WI38 (cell line): ENCODE data around the gene IL13.
"Not testable (repeated sequence)": the region's sequence is repeated elsewhere in the genome, so short reads cannot be mapped to it uniquely, and the experiment has no call there.

ENCODE experiments used
- H3K4me3 ChIP-seq: 2 replicates; pipeline ENCODE4 v1.5.1; 2011; ENCODE audit warnings: low read depth, mild to moderate bottlenecking, control low read depth, low read length
- TF ChIP-seq, protein P1 (sequence below): IDR thresholded peaks from 2 replicates; pipeline ENCODE4 v1.5.1; 2012; ENCODE audit warnings: low read depth, mild to moderate bottlenecking, control low read depth, low read length

IL13 gene

DNA sequence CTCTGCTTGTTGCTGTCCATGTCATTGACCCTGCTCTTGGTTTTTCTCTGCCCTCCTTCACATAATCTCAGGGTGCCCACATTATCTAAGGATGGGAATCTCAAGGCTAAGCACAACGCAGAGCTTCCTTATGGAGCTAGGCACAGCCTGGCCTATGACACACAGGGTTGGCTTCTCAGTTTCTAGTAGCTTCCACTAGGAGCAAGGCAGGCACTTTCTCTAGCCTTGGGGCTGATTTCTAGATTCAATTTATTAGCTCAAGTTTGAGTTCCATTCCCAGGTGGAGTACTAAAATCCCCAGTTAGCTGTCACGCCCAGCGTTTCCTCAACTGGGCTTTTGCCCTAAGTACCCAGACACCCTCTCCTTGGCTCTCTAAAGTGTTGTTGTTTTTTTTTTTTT lies 28.2 kb downstream of the IL13 start:
- TF ChIP-seq, protein P1, sequence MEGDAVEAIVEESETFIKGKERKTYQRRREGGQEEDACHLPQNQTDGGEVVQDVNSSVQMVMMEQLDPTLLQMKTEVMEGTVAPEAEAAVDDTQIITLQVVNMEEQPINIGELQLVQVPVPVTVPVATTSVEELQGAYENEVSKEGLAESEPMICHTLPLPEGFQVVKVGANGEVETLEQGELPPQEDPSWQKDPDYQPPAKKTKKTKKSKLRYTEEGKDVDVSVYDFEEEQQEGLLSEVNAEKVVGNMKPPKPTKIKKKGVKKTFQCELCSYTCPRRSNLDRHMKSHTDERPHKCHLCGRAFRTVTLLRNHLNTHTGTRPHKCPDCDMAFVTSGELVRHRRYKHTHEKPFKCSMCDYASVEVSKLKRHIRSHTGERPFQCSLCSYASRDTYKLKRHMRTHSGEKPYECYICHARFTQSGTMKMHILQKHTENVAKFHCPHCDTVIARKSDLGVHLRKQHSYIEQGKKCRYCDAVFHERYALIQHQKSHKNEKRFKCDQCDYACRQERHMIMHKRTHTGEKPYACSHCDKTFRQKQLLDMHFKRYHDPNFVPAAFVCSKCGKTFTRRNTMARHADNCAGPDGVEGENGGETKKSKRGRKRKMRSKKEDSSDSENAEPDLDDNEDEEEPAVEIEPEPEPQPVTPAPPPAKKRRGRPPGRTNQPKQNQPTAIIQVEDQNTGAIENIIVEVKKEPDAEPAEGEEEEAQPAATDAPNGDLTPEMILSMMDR, result no peak
- no peak overlapping the region for H3K4me3 ChIP-seq

DNA sequence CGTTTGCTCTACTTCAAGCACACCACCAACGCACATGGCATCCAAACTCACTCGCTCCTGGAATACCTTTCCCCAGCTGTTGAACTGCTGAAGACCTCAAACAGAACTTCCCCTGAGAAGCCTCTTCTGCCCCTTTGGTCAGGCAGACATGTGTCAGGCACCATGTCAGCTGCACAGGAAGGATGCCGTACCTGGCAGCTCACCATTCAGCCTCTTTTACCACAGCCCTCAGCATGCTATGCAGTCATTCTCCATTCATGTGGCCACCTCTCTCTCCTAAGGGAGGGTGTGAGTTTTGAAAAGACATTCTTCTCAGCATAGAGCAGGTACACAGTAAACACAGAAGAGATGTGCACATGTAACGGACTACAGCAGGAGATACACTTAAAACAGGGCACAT lies 30.0 kb downstream of the IL13 start:
- TF ChIP-seq, protein P1, result no peak
- no peak overlapping the region for H3K4me3 ChIP-seq

DNA sequence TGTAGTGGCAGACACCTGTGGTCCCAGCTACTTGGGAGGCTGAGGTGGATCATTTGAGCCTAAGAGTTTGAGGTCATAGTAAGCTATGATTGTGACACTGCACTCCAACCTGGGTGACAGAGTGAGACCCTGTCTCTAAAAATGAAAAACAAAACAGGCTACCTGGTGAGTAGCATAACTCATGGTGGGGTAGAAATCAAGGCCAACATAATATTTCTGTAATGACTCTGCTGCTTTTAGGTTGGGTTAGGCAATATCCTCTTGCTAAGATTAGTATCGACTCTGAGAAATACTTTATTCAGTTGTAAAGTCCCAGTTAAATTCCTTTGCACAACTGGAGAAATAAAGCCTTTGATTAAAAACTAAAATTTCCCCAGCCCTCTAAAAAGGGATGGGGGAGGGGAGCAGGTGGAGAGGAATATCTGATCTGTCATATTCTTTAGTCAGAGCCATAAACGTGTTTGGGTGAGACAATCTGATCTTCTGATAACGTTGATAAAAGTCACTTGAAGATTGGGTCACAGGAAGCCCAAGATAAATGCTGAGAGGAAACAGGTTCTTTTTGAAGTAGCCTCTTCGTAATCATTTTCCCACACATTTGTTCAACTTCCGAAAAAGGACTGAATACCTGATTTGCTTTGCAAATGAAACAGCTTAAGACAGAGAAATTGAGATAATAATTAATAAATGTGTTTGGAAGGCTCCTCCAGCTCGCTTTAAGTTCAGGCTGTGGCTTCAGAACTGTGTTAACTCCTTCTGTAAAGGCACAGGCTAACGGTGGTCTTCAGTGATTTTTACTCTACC lies 30.8 kb downstream of the IL13 start:
- TF ChIP-seq, protein P1, result no peak
- H3K4me3 ChIP-seq, result no peak overlapping the region

DNA sequence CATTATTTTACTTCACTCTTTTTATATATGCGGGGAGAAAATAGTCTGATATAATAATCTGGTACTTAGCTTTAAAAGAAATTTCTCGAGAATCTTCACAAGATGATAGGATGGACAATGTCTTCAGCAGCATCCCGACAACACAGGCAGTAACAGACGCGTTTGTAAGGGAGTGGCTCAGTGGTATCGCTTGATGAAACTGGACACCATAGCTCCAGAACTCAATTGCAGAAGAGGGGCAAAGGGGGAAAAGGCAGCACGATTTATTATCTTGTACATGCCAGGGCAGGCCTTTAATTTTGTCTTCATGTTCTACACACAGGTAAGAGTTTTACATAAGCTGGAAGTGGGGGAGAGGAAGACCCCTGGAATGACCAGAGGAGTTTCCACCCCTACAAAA lies 31.5 kb downstream of the IL13 start:
- TF ChIP-seq, protein P1, result no peak

DNA sequence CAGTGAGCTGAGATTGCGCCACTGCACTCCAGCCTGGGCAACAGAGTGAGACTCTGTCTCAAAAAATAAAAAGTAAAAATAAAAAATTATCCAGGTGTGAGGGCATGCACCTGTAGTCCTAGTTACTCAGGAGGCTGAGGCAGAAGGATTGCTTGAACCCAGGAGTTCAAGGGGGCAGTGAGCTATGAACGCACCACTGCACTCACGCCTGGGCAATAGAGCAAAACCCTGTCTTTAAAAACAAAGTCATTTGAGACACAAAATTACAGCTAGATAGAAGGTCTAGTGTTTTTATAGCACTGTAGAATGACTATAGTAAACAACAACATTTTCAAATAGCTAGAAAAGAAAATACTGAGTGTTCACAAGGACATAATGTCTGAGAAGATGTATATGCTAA lies 32.2 kb downstream of the IL13 start:
- no peak overlapping the region for H3K4me3 ChIP-seq
- TF ChIP-seq, protein P1, result no peak

More for the DNA sequence above, 31.5 kb downstream of the IL13 start:
- H3K4me3 ChIP-seq, result no peak overlapping the region

DNA sequence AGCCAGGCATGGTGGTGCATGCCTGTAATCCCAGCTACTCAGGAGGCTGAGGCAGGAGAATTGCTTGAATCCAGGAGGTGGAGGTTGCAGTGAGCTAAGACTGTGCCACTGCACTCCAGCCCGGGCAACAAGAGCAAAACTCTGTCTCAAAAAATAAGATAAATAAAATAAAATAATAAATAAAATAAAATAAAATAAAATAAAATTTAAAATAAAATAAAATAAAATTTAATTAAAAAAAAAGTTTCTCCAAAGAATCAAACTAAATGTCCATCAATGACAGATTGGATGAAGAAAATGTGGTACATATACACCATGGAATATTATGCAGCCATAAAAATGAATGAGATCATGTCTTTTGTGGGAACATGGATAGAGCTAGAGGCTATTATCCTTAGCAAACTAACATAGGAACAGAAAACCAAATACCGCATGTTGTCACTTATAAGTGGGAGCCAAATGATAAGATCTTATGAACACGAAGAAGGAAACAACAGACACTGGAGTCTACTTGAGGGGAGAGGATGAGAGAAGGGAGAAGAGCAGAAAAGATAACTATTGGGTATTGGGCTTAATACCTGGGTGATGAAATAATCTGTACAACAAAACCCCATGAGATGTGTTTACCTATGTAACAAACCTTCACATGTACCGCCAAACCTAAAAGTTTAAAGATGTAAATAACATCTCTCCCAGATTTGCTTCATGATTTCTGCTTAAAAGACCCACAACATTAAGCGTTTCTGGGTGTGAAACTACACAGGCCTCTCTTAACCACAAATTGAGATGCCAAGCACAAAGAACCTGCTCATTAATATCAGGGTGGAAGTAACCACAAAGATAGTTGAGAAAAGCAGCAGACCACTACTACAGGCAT lies 34.0 kb downstream of the IL13 start:
- not testable (repeated sequence) for H3K4me3 ChIP-seq

DNA sequence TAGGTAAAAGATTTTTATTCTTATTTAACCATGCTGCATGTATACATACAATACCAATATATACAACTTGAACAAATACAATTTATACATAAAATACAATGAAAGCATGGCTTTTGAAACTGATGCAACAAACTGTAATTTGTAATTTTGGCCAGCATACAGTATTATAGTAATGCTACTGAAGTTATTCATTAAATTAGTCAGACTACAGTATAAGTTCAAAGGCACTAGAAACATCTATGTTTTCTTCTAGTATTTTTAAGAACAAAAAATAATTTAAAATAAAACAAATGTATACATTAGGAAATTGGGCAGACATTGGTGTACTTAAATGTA lies 34.6 kb downstream of the IL13 start:
- H3K4me3 ChIP-seq, result no peak overlapping the region
- TF ChIP-seq, protein P1, result no peak
